AG04450 (cell line): ENCODE results near the gene SNRPA. TPM values are rescaled to one million over a fixed set of nuclear protein-coding genes. Genes with fewer than 3 reads are reported as not detected.

Experiments used
- CTCF ChIA-PET: fragments of 300-600, 350-600 bp; formaldehyde crosslinking; extraction: SDS; loops from one replicate; lab custom pipeline; 2022; ENCODE audit warnings: antibody characterized with exemption, inconsistent platforms; lab: Charles Lee
- POLR2A ChIA-PET: fragments of 350-600 bp; formaldehyde crosslinking; extraction: SDS; loops from one replicate; lab custom pipeline; 2021; ENCODE audit warnings: antibody characterized with exemption, inconsistent platforms; lab: Yijun Ruan, JAX
- DNase-seq: peaks from one replicate; pipeline ENCODE4 v3.0.0-alpha.2; 2011; ENCODE audit warnings: low read depth, low spot score
- H3K27ac ChIP-seq: one replicate; pipeline ENCODE4 v1.5.1; 2012; ENCODE audit warnings: low read depth, low read length, control low read depth
- H3K27me3 ChIP-seq: one replicate; pipeline ENCODE4 v1.6.0; 2012; ENCODE audit warnings: low read length; ENCODE audit not compliant: control insufficient read depth, insufficient read depth
- H3K4me3 ChIP-seq: 2 replicates; pipeline ENCODE4 v1.5.1; 2011; ENCODE audit warnings: mild to moderate bottlenecking, low read depth, low read length, control low read depth
- H3K9me3 ChIP-seq: 2 replicates; pipeline ENCODE4 v1.5.1; 2012; ENCODE audit warnings: low read length; ENCODE audit not compliant: control insufficient read depth, insufficient read depth
- polyA plus RNA-seq: library from polyadenylated mRNA; depleted of rRNA; stranded (reverse); fragments of >200 nt; gene quantifications from 2 replicates; pipeline ENCODE4 v1.2.3, GENCODE V29; 2011
- TF ChIP-seq, protein P1 (sequence below): IDR thresholded peaks from 2 replicates; pipeline ENCODE4 v1.5.1; 2011; ENCODE audit warnings: low read depth, low read length, control low read depth, inconsistent platforms

SNRPA gene
- polyA plus RNA-seq, 1 experiment = 126 TPM

DNA sequence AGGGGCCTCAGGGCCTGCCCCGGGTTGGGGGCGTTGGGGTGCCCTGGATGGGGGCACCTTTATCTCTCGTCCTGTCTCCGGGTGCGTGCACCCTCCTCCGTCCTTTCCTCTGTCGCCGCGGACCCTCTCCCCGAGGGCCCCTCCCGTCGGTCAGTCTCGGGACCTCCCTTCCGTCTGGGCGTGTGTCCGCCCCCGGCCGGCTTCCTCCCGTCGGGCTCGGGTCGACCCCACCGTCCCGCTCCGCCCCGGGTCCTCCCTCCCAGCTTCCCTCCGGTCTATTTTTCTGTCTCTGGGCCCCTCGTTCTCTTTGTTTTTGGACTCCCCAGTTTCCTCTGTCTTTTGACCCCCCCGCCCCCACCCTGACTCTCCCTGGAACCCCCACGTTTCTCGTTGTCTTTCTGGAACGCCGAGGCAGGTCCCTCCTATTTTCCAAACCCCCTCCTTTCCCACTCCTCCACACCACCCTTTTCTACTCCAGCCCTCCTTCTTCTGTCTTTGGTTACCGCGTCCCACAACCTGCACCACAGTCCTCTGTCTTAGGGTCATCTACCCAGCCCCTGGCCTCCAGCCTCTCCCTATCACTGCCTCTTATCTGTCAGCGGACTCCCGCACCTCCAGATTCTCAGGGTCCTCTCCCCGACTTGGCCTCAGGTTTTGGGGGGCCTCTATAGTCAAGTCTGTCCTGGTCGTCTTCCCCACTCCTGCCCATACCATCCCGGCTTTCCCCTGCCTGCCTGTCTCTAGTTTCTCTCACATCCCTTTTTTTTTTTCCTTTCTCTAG, 48.7 kb downstream of the SNRPA start:
- Histone ChIP-seq H3K9me3 (no peaks in the 10 kb centered on the region; the same call in 1 of the 2 replicates), H3K4me3 (peak overlapping the region; percentile 82), H3K27ac (no peak overlapping the region), H3K27me3 (no peaks in the 10 kb centered on the region)
- CTCF ChIA-PET = interaction anchor here (1.5 kb wide), 1 partner anchor 136 kb away, joined by 4 read pairs; no protein-coding TSS in a partner anchor
- DNase-seq = no peak
- POLR2A ChIA-PET = interaction anchor here (1.0 to 2.6 kb wide), 3 partner anchors 12 to 154 kb away, joined by 3 to 20 read pairs (median 4); partner anchors contain the start of gene RAB4B
- TF ChIP-seq, protein P1, sequence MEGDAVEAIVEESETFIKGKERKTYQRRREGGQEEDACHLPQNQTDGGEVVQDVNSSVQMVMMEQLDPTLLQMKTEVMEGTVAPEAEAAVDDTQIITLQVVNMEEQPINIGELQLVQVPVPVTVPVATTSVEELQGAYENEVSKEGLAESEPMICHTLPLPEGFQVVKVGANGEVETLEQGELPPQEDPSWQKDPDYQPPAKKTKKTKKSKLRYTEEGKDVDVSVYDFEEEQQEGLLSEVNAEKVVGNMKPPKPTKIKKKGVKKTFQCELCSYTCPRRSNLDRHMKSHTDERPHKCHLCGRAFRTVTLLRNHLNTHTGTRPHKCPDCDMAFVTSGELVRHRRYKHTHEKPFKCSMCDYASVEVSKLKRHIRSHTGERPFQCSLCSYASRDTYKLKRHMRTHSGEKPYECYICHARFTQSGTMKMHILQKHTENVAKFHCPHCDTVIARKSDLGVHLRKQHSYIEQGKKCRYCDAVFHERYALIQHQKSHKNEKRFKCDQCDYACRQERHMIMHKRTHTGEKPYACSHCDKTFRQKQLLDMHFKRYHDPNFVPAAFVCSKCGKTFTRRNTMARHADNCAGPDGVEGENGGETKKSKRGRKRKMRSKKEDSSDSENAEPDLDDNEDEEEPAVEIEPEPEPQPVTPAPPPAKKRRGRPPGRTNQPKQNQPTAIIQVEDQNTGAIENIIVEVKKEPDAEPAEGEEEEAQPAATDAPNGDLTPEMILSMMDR = no peak

DNA sequence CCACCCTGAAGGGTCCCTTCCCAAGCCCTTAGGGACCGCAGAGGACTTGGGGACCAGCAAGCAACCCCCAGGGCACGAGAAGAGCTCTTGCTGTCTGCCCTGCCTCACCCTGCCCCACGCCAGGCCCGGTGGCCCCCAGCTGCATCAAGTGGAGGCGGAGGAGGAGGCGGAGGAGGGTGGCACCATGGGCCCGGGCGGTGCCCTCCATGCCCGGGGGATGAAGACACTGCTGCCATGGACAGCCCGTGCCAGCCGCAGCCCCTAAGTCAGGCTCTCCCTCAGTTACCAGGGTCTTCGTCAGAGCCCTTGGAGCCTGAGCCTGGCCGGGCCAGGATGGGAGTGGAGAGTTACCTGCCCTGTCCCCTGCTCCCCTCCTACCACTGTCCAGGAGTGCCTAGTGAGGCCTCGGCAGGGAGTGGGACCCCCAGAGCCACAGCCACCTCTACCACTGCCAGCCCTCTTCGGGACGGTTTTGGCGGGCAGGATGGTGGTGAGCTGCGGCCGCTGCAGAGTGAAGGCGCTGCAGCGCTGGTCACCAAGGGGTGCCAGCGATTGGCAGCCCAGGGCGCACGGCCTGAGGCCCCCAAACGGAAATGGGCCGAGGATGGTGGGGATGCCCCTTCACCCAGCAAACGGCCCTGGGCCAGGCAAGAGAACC, 49.5 kb downstream of the SNRPA start:
- no peak for DNase-seq
- Histone ChIP-seq H3K27ac (no peak overlapping the region), H3K27me3 (no peaks in the 10 kb centered on the region), H3K9me3 (no peaks in the 10 kb centered on the region; the same call in 1 of the 2 replicates), H3K4me3 (peak overlapping the region; percentile 82)
- ChIA-PET CTCF (no interaction called here), POLR2A (interaction anchor here (1.0 to 2.6 kb wide), 2 partner anchors 11 to 22 kb away, joined by 3 to 20 read pairs; partner anchors contain the start of gene RAB4B)
- TF ChIP-seq, protein P1 = no peak

DNA sequence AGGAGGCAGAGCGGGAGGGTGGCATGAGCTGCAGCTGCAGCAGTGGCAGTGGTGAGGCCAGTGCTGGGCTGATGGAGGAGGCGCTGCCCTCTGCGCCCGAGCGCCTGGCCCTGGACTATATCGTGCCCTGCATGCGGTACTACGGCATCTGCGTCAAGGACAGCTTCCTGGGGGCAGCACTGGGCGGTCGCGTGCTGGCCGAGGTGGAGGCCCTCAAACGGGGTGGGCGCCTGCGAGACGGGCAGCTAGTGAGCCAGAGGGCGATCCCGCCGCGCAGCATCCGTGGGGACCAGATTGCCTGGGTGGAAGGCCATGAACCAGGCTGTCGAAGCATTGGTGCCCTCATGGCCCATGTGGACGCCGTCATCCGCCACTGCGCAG, 50.0 kb downstream of the SNRPA start:
- ChIA-PET CTCF (no interaction called here), POLR2A (no interaction called here)
- TF ChIP-seq, protein P1 = no peak
- DNase-seq = no peak
- Histone ChIP-seq H3K9me3 (no peaks in the 10 kb centered on the region; the same call in 1 of the 2 replicates), H3K27me3 (no peaks in the 10 kb centered on the region), H3K4me3 (peak overlapping the region; percentile 82), H3K27ac (no peak overlapping the region)

- POLR2A ChIA-PET = interaction anchor here (1.2 kb wide), 1 partner anchor 23 kb away, joined by 5 read pairs; the partner anchor contains the start of gene RAB4B
- TF ChIP-seq, protein P1 = no peak
These were observed 50.7 kb downstream of the SNRPA start for GRCh38 chr19:40801426-40802299.

More at GRCh38 chr19:40801426-40802299, 50.7 kb downstream of the SNRPA start:
- no peak for DNase-seq
- Histone ChIP-seq H3K4me3 (peak overlapping the region; percentile 82), H3K9me3 (no peaks in the 10 kb centered on the region; the same call in 1 of the 2 replicates), H3K27me3 (no peaks in the 10 kb centered on the region), H3K27ac (no peak overlapping the region)
- CTCF ChIA-PET = no interaction called here
